ENCODE data around the gene IGF1.

IGF1 gene

GRCh38 chr12:102430661-102431060, 49.7 kb downstream of the IGF1 start:
- H3K18ac ChIP-seq (ENCODE audit: low read length) = no peak overlapping the region
- H4K5ac ChIP-seq (ENCODE audit: low read length) = no peak overlapping the region
- no peaks in the 10 kb centered on the region for H3K36me3 ChIP-seq (ENCODE audit: control insufficient read depth, insufficient read depth, low read length)
- WGBS (ENCODE audit: extremely low coverage, insufficient coverage, low lambda C conversion rate) = no CpG with 5 or more reads among the region's 3 CpGs
- H3K56ac ChIP-seq (ENCODE audit: low read length) = no peak overlapping the region
- no peak overlapping the region for H2BK120ac ChIP-seq (ENCODE audit: low read depth, low read length)
- H2BK5ac ChIP-seq (ENCODE audit: low read length) = no peak overlapping the region
- H3K27me3 ChIP-seq (ENCODE audit: insufficient read depth, low read length, poor library complexity) = no peaks in the 10 kb centered on the region
- H4K8ac ChIP-seq (ENCODE audit: low read depth, low read length) = no peak overlapping the region
- H3K79me1 ChIP-seq (ENCODE audit: low read length) = no peaks in the 10 kb centered on the region
- H2AK5ac ChIP-seq (ENCODE audit: low read length) = no peak overlapping the region
- no peak overlapping the region for H3K9ac ChIP-seq (ENCODE audit: low read length)
- no peak overlapping the region for H3K23ac ChIP-seq (ENCODE audit: low read length)
- H3K4ac ChIP-seq (ENCODE audit: low read depth, low read length) = no peak overlapping the region
- no peak overlapping the region for H3K4me2 ChIP-seq (ENCODE audit: low read length)
- H3K79me2 ChIP-seq (ENCODE audit: control insufficient read depth, insufficient read depth, low read length) = no peaks in the 10 kb centered on the region
- no peak overlapping the region for H2BK15ac ChIP-seq (replicated peaks; ENCODE audit: low read depth)
- H3K4me3 ChIP-seq (ENCODE audit: low read length) = no peak overlapping the region
- no peaks in the 10 kb centered on the region for H3K4me1 ChIP-seq (ENCODE audit: control insufficient read depth, low read depth, low read length)
- H3K27ac ChIP-seq (ENCODE audit: low read depth, low read length) = no peak overlapping the region
- no peak for DNase-seq

GRCh38 chr12:102429211-102430154, 50.9 kb downstream of the IGF1 start:
- Histone ChIP-seq H2AK5ac (ENCODE audit: low read length) (no peak overlapping the region), H3K18ac (ENCODE audit: low read length) (no peak overlapping the region), H3K4me2 (ENCODE audit: low read length) (no peak overlapping the region), H3K23ac (ENCODE audit: low read length) (no peak overlapping the region), H2BK120ac (ENCODE audit: low read depth, low read length) (no peak overlapping the region), H3K79me2 (ENCODE audit: control insufficient read depth, insufficient read depth, low read length) (no peaks in the 10 kb centered on the region), H3K79me1 (ENCODE audit: low read length) (no peaks in the 10 kb centered on the region), H4K5ac (ENCODE audit: low read length) (no peak overlapping the region), H4K8ac (ENCODE audit: low read depth, low read length) (no peak overlapping the region), H3K4me3 (ENCODE audit: low read length) (no peak overlapping the region), H3K9ac (ENCODE audit: low read length) (no peak overlapping the region), H3K4me1 (ENCODE audit: control insufficient read depth, low read depth, low read length) (no peaks in the 10 kb centered on the region), H3K4ac (ENCODE audit: low read depth, low read length) (no peak overlapping the region), H3K27ac (ENCODE audit: low read depth, low read length) (no peak overlapping the region), H2BK15ac (replicated peaks; ENCODE audit: low read depth) (no peak overlapping the region), H3K36me3 (ENCODE audit: control insufficient read depth, insufficient read depth, low read length) (no peaks in the 10 kb centered on the region), H2BK5ac (ENCODE audit: low read length) (no peak overlapping the region), H3K56ac (ENCODE audit: low read length) (no peak overlapping the region), H3K27me3 (ENCODE audit: insufficient read depth, low read length, poor library complexity) (no peaks in the 10 kb centered on the region)
- no CpG with 5 or more reads among the region's 3 CpGs for WGBS (ENCODE audit: extremely low coverage, insufficient coverage, low lambda C conversion rate)
- no peak for DNase-seq

- Histone ChIP-seq H3K27ac (ENCODE audit: low read depth, low read length) (no peak overlapping the region), H2BK15ac (replicated peaks; ENCODE audit: low read depth) (no peak overlapping the region), H2BK5ac (ENCODE audit: low read length) (no peak overlapping the region), H4K8ac (ENCODE audit: low read depth, low read length) (no peak overlapping the region), H3K56ac (ENCODE audit: low read length) (no peak overlapping the region), H4K5ac (ENCODE audit: low read length) (no peak overlapping the region), H3K27me3 (ENCODE audit: insufficient read depth, low read length, poor library complexity) (no peaks in the 10 kb centered on the region), H2BK120ac (ENCODE audit: low read depth, low read length) (no peak overlapping the region), H3K9ac (ENCODE audit: low read length) (no peak overlapping the region), H3K79me1 (ENCODE audit: low read length) (no peaks in the 10 kb centered on the region), H3K18ac (ENCODE audit: low read length) (no peak overlapping the region), H3K4me3 (ENCODE audit: low read length) (no peak overlapping the region), H3K23ac (ENCODE audit: low read length) (no peak overlapping the region), H3K36me3 (ENCODE audit: control insufficient read depth, insufficient read depth, low read length) (no peaks in the 10 kb centered on the region), H2AK5ac (ENCODE audit: low read length) (no peak overlapping the region), H3K4me1 (ENCODE audit: control insufficient read depth, low read depth, low read length) (no peaks in the 10 kb centered on the region), H3K4ac (ENCODE audit: low read depth, low read length) (no peak overlapping the region), H3K79me2 (ENCODE audit: control insufficient read depth, insufficient read depth, low read length) (no peaks in the 10 kb centered on the region), H3K4me2 (ENCODE audit: low read length) (no peak overlapping the region)
- DNase-seq = no peak
- WGBS (ENCODE audit: extremely low coverage, insufficient coverage, low lambda C conversion rate) = no CpG with 5 or more reads among the region's 7 CpGs
These were observed 52.8 kb downstream of the IGF1 start for GRCh38 chr12:102427543-102427941.

- Histone ChIP-seq H3K79me2 (ENCODE audit: control insufficient read depth, insufficient read depth, low read length) (no peaks in the 10 kb centered on the region), H4K5ac (ENCODE audit: low read length) (no peak overlapping the region), H3K4ac (ENCODE audit: low read depth, low read length) (no peak overlapping the region), H2BK5ac (ENCODE audit: low read length) (no peak overlapping the region), H3K27ac (ENCODE audit: low read depth, low read length) (no peak overlapping the region), H3K36me3 (ENCODE audit: control insufficient read depth, insufficient read depth, low read length) (no peaks in the 10 kb centered on the region), H3K79me1 (ENCODE audit: low read length) (no peaks in the 10 kb centered on the region), H2BK15ac (replicated peaks; ENCODE audit: low read depth) (no peak overlapping the region), H3K4me2 (ENCODE audit: low read length) (no peak overlapping the region), H3K23ac (ENCODE audit: low read length) (no peak overlapping the region), H3K4me3 (ENCODE audit: low read length) (no peak overlapping the region), H2BK120ac (ENCODE audit: low read depth, low read length) (no peak overlapping the region), H3K56ac (ENCODE audit: low read length) (no peak overlapping the region), H4K8ac (ENCODE audit: low read depth, low read length) (no peak overlapping the region), H3K27me3 (ENCODE audit: insufficient read depth, low read length, poor library complexity) (no peaks in the 10 kb centered on the region), H3K4me1 (ENCODE audit: control insufficient read depth, low read depth, low read length) (no peaks in the 10 kb centered on the region), H3K18ac (ENCODE audit: low read length) (no peak overlapping the region), H3K9ac (ENCODE audit: low read length) (no peak overlapping the region), H2AK5ac (ENCODE audit: low read length) (no peak overlapping the region)
- no peak for DNase-seq
- WGBS (ENCODE audit: extremely low coverage, insufficient coverage, low lambda C conversion rate) = no CpG with 5 or more reads among the region's 8 CpGs
These were observed 53.5 kb downstream of the IGF1 start for GRCh38 chr12:102426599-102427542.

- no peak overlapping the region for H2BK15ac ChIP-seq (replicated peaks; ENCODE audit: low read depth)
- no peak overlapping the region for H3K4ac ChIP-seq (ENCODE audit: low read depth, low read length)
- no peak overlapping the region for H2BK5ac ChIP-seq (ENCODE audit: low read length)
- no peak overlapping the region for H3K27ac ChIP-seq (ENCODE audit: low read depth, low read length)
- H2BK120ac ChIP-seq (ENCODE audit: low read depth, low read length) = no peak overlapping the region
- no peaks in the 10 kb centered on the region for H3K79me1 ChIP-seq (ENCODE audit: low read length)
- no peak for DNase-seq
- no peak overlapping the region for H3K9ac ChIP-seq (ENCODE audit: low read length)
- no peak overlapping the region for H4K5ac ChIP-seq (ENCODE audit: low read length)
- H4K8ac ChIP-seq (ENCODE audit: low read depth, low read length) = no peak overlapping the region
- H3K4me1 ChIP-seq (ENCODE audit: control insufficient read depth, low read depth, low read length) = no peaks in the 10 kb centered on the region
- H3K4me3 ChIP-seq (ENCODE audit: low read length) = no peak overlapping the region
- H3K27me3 ChIP-seq (ENCODE audit: insufficient read depth, low read length, poor library complexity) = no peaks in the 10 kb centered on the region
- H3K79me2 ChIP-seq (ENCODE audit: control insufficient read depth, insufficient read depth, low read length) = no peaks in the 10 kb centered on the region
- H2AK5ac ChIP-seq (ENCODE audit: low read length) = no peak overlapping the region
- H3K36me3 ChIP-seq (ENCODE audit: control insufficient read depth, insufficient read depth, low read length) = no peaks in the 10 kb centered on the region
- H3K18ac ChIP-seq (ENCODE audit: low read length) = no peak overlapping the region
- no CpG with 5 or more reads among the region's 5 CpGs for WGBS (ENCODE audit: extremely low coverage, insufficient coverage, low lambda C conversion rate)
- H3K23ac ChIP-seq (ENCODE audit: low read length) = no peak overlapping the region
- no peak overlapping the region for H3K56ac ChIP-seq (ENCODE audit: low read length)
- no peak overlapping the region for H3K4me2 ChIP-seq (ENCODE audit: low read length)
These were observed 55.0 kb downstream of the IGF1 start for GRCh38 chr12:102425109-102426039.
